Stimulated activated CD8-positive, alpha-beta memory T cell treated with anti-CD3 and anti-CD28 coated beads, Interleukin-4, amount 100 ng/mL, for 4 hours (primary cell): ENCODE results near the gene SLC8A3.

ENCODE experiments used
- DNase-seq, 2 donors: peaks; one replicate each; pipeline ENCODE4 v3.0.0-alpha.2; 2020; ENCODE audit warnings: low read depth in 2 of 2, low spot score in 1 of 2

The SLC8A3 gene

GRCh38 chr14:70002589-70003346, 186.0 kb downstream of the SLC8A3 start:
- DNase-seq, result no peak

- DNase-seq, result no peak
These were observed 188.2 kb downstream of the SLC8A3 start for GRCh38 chr14:70000601-70001000.

- DNase-seq, result no peak
These were observed 189.5 kb downstream of the SLC8A3 start for GRCh38 chr14:69999261-69999674.

DNA sequence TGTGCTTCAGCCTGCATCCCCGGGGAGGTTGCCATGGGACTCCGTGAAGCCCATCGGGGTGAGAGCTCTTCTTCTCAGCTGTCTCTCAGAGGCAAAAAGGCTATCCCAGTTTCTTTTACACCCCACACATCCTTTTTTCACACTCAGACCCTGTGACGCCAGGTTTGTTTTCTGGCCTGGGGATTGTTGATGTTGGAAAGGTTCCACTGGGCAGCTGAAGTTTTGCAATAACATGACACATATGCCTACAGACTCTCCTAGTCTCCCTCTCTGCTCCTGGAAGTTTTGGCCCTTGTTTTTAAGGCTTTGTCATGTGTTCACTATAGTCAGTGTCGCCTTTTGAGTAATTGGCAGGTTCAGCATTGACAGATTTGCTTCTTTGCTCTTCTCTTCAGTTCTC, 190.9 kb downstream of the SLC8A3 start:
- no peak for DNase-seq

DNA sequence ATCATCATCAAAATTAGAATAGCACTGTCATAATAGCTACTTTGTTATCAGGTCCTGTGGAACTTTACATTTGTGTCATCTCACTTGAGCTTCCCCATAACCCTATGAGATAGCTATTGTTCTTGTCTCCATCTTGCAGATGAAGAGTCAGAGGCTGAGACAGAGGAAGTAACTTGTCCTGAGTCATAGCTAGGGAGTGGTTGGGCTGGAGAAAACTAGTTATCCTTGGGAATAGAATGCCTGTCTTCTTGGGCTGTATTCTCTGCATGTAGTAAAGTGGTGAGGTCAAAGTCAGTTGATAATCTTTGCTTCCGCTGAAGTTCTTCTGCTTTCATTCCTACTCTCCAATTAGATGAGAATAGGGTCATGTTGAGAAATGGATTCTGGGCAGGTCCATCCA, 192.5 kb downstream of the SLC8A3 start:
- no peak for DNase-seq
